Measurements from ENCODE around the gene G6PD.
"Not testable (repeated sequence)": the region's sequence is repeated elsewhere in the genome, so short reads cannot be mapped to it uniquely, and the experiment has no call there.

The G6PD gene

GRCh38 chrX:154515090-154515965 is 31.3 kb downstream of the G6PD start:
- no peak for DNase-seq (ENCODE audit: low spot score)

- DNase-seq (ENCODE audit: low spot score) = no peak
These were observed 32.9 kb downstream of the G6PD start for GRCh38 chrX:154513716-154514115.

DNA sequence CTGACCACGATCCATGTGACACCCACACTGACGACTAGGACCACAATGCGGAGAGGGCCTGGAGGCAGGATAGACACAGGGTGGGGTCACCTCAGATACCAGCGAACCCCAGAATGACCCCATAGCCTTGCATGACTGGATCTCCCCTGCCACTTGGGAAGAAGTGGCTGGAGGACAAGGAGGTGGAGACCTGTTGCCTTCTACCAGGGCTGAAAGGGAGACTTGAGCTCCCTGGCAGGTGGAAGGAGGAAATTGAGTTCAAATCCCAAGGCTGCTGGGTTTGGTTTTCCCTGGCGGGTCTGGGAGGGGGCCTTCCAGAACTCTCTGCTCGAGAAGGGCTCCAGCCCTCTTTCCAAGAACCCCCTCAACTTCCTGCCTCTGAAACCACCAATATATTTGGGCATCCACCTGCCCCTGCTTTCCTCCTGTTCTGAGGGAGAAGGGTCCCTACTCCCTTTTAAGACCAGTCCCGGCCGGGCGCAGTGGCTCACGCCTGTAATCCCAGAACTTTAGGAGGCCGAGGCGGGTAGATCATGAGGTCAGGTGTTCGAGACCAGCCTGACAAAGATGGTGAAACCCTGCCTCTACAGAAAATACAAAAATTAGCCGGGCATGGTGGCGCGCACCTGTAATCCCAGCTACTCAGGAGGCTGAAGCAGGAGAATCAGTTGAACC is 33.6 kb downstream of the G6PD start:
- DNase-seq (ENCODE audit: low spot score) = no peak

DNA sequence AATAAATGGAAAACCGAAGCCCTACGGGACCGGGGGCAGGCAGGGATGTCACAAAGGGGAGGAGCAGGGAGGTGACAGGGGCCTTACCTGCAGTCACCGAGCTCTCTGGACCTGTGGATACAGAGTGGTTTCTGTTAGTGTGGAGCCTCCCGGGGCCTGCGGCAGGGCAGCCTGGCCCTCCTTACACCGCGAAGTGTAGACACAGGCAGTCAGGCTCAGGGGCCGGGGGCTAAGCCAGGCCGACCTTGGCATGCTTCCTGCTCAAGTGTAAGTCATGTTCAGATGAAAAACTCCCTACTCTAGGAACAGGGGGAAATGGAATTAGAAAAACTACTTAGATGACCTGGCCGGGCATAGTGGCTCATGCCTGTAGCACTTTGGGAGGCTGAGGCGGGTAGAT is 34.9 kb downstream of the G6PD start:
- no peak for DNase-seq (ENCODE audit: low spot score)

- DNase-seq (ENCODE audit: low spot score) = no peak
These were observed 37.2 kb downstream of the G6PD start for GRCh38 chrX:154509455-154509854.

DNA sequence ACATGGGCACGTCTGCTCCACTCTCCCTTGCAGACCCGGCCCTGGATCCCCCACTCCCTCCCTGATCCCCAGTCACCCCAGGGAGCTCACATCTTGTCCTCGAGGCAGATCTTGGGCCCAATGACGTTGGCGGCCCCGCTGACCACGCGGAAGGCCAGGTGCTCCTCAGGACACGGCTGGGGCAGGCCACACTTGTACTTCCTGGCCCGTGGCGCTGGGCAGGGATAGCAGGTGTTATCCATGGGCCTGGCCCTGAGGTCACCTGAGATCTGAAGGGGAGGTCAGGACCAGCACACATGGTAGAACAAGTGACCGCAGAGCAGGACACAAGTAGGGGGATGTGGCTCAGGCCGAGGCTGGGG is 38.3 kb downstream of the G6PD start:
- DNase-seq (ENCODE audit: low spot score) = no peak

DNA sequence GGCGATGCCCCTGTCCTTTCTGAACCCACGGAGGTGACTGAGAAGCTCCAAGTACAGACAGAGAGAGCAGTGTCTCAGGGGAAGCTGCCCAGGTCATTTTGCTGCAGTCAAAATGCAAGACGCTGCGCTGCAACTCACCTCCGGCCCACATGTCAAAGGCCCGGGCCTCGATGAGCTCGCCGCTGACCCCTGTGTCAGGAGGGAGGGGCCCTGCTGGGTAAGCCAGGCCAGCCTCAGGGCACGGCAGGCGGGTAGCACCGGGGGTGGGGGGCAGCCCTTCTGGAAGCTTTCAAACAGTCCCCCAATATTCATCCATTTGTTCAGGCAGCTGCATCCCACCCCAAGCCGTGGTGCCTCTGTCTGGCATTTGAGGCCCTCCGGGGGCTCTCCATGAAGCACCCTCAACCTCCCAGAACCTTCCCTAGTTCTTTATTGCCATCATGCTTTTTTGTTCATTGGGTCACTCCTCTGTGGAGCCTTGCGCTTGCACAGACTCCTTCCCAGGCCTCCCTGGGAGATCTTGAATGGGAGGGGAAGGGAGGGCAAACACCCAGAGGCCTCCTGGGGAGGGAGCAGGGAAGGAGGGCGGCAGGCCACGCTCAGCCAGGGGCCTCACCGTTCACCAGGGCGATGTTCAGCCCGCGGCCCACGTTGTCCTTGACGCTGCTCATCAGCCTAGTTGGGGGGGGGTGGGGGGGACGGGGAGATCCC is 38.8 kb downstream of the G6PD start:
- no peak for DNase-seq (ENCODE audit: low spot score)

GRCh38 chrX:154506483-154507332 is 39.9 kb downstream of the G6PD start:
- no peak for DNase-seq (ENCODE audit: low spot score)

GRCh38 chrX:154505734-154506133 is 40.9 kb downstream of the G6PD start:
- peak; percentile 59 for DNase-seq (ENCODE audit: low spot score)

DNA sequence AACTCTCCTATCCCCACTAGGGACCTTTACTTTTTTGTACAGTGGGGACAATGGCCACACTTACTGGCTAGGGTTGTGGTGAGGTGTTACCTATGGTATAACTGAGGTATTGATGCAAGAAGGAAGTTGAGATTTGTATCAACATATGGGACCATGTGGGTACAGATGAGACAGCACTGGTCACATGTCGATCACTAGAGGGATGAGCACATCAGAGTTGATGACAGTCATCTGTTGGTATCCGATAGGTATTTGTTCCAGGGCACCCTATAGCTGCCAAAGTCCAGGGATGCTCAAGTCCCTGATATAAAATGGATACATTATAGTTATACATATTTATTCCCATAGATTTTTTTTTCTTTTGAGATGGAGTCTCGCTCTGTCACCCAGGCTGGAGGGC is 43.7 kb downstream of the G6PD start:
- DNase-seq (ENCODE audit: low spot score) = no peak

DNA sequence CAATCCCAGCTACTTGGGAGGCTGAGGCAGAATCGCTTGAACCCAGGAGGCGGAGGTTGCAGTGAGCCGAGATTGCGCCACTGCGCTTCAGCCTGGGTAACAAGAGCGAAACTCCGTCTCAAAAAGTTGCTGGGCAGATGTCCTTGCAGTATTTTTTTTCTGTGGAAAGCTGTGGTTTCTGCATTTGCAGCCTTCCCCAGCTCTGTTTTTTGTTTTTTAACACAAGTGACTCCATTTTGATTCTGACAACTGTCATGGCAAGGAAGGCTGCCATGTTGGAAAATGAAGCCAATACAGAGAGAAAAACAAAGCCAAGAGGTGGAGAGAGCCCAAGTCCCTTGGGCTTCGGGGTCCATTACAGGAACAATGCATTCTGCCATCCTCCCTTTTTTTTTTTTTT is 44.5 kb downstream of the G6PD start:
- no peak for DNase-seq (ENCODE audit: low spot score)

GRCh38 chrX:154501423-154501822 is 45.2 kb downstream of the G6PD start:
- DNase-seq (ENCODE audit: low spot score) = not testable (repeated sequence)

DNA sequence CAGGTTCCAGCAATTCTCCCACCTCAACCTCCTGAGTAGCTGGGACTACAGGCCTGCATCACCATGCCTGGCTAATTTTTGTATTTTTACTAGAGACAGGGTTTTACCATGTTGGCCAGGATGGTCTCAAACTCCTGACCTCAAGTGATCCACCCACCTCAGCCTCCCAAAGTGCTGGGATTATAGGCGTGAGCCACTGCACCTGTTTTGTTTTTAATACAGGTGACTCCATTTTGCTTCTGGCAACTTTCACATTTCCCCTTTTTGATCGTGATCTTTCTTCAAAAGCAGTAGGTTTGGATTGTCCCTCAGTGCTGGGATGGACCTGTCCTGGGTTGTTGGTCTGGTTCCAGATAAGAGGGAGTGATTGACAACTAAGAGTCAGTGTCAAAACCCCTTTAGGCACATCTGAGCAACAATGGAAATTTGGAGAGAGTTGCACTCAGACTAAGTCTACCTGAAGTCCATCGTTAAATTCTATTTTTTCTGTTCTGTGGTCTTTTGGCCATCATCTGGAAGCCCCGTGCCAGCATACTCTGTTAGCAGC is 50.0 kb downstream of the G6PD start:
- DNase-seq (ENCODE audit: low spot score) = not testable (repeated sequence)

- DNase-seq (ENCODE audit: low spot score) = no peak
These were observed 51.1 kb downstream of the G6PD start for GRCh38 chrX:154495472-154495922.

DNA sequence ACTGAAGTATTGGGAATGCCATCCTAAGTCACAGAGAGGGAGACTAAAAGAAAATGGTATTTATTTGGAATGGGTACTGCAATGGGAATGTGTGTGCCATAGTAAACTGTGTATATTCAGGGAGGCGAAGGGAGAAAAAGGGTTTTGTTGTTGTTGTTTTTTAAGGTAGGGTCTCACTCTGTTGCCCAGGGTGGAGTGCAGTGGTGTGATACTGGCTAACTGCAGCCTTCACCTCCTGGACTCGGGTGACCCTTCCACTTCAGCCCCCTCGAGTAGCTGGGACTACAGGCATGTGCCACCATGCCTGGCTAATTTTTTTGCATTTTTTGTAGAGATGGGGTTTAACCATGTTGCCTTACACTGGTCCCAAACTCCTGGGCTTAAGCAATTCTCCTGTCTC is 51.9 kb downstream of the G6PD start:
- no peak for DNase-seq (ENCODE audit: low spot score)

- peak; percentile 95 for DNase-seq (ENCODE audit: low spot score)
These were observed 56.1 kb downstream of the G6PD start, which contains the start of gene SLC10A3 for GRCh38 chrX:154490414-154491083. SLC10A3 (minus strand) TSS chrX:154490629; CDS start chrX:154488940, 1,689 bp downstream.

- peak; percentile 56 for DNase-seq (ENCODE audit: low spot score)
These were observed 56.6 kb downstream of the G6PD start for GRCh38 chrX:154490021-154490413.

GRCh38 chrX:154489182-154489581 is 57.5 kb downstream of the G6PD start:
- no peak for DNase-seq (ENCODE audit: low spot score)

DNA sequence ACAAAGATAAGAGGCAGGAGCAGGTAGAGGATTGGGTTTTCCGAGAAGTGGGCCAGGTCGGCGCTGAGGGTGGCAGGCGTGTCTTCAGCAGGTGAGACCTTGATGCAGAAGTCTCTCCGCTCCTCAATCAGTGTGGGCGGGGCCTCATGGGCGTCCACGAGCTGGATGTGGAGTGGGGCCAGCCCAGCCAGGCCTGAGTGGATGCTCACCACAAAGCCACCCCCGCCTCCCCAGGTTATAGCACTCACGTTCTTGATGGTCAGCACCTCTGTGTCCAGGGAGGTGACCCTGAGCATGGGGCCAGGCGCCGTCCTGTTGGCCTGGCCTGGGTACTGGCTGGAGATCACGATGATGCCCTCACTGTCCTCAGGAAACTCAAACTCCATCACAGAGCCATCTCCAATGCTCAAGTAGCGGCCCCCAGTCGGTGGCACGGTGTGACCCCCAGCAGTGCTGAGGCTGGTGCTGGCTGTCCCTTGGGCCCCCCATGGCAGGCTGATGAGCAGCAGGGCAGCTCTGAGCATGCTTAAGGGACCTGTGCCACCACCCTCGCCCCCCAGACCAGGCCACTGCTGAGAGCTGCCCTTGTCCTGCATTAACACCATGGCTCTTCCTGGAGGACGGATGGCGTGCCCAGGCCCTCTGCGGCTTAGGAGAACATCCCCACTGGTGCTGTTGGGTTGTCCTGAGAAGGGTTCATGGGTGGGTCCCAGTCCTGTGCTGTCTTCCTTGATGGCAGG is 58.1 kb downstream of the G6PD start:
- no peak for DNase-seq (ENCODE audit: low spot score)

All from hepatic stellate cell (primary cell).